Left cardiac atrium (tissue), 4 donors: ENCODE measurements around the gene HS3ST1. TPM values are rescaled to one million over a fixed set of nuclear protein-coding genes. Genes with fewer than 3 reads are reported as not detected.
"Not testable (repeated sequence)": the region's sequence is repeated elsewhere in the genome, so short reads cannot be mapped to it uniquely, and the experiment has no call there.

Source experiments
- ATAC-seq, 2 donors: fragments of 200-7000 bp; cut with Tn5 transposase; one replicate each; pipeline ENCODE4 v1.9.1; 2020; ENCODE audit warnings: mild to moderate bottlenecking in 2 of 2, moderate library complexity in 2 of 2
- DNase-seq: peaks from one replicate; pipeline ENCODE4 v3.0.0-alpha.2; 2020
- intact Hi-C, 2 donors: fragments of 100-400 bp; cut with DNase I; formaldehyde crosslinking; loops; one replicate each; pipeline versions ENCODE4 v1.14.1 to v1.15.1; 2022 to 2023
- total RNA-seq, 2 donors: library from RNA; stranded (reverse); fragmentation: NEBNext Ultra II Directional; extraction: Animal tissue kit (Norgen Biotek cat#: 25700); gene quantifications; one replicate each; pipeline ENCODE4 v1.2.1, GENCODE V29; 2021
- donor health status: DM: no; HTN: yes; CAD: no.
- donor health status: DM: no; HTN: yes; CAD: no; lungs with severe emphysema.
- donor health status: DM: yes; HTN: yes; CAD: no.
- donor health status: Dilated cardiomyopathy.

Gene HS3ST1
- total RNA-seq, 2 donors from 2014 or later = 1.9 to 7.6 TPM

DNA sequence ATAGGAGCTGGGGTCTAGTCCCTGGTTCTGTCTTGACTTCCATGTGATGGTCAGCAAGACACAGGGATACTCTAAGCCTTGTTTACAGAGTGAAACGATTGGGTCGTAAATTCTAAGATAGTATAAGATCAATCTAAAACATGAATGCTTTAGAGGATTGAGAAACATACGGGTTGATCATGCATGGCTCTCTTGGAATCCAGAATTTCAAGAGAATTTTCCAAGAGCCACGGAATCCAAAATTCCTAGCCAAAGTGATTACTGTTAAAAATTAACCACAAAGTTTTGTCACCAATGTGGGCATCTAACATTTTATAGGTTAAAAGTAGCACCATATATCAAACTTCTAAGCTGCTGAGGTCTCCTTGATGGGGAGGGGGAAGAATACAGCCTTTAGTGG lies 16.5 kb downstream of the HS3ST1 start:
- no peak for ATAC-seq
- intact Hi-C loops = no loop called here
- no peak for DNase-seq

DNA sequence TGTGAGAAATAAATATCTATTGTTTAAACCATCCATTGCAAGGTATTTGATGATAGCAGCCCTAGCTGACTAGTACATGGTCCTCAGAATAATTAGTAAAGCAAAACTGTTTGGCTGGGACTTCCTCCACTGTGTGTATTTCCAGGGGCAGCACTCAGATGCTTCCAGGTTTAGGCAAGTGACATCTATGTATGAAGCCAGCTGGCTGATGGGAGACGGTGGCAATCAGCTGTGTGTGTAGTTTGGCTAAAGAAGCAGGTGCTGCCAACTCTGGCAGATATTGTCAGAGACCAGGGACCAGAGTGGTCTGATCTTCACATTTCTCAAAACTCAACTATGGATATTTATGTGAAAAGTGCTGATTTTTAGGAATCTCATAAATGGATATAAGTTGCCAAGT lies 19.1 kb downstream of the HS3ST1 start:
- DNase-seq (no peak), ATAC-seq (no peak)
- intact Hi-C loops = no loop called here

DNA sequence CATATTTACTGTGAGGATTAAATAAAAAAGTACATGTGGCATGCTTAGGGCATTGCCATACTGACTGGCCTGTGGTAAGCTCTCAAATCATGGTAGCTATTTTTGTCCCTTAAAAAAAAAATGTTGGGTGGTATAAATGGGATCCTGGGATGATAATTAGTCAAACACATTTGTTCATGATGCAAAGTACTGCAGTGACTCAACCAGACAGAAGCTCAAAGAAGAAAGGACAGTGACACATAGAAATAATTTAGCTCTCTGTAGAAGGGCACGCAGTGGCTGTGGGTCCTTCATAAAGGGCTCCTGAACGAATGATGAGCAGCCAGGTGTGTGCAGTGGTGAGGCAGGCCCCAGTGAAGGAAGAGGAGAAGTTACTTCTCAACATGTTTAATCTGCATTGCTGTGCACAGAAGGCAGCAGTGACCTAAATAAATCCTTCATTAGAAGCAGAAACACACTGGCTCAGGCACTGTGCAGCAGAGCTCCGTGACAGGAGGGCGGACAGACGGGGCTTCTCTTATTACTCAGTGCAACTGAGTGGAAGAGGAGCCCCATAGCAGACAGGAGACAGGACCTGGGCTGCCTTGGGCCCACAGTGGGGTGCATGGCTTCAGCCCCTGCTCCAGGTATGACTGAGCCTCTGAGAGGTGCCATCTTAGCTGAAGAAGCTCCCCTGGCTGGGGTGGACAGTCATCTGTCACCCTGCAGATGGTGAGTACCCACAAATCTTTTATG lies 20.3 kb downstream of the HS3ST1 start:
- DNase-seq (no peak), ATAC-seq (no peak)
- intact Hi-C loops = no loop called here

DNA sequence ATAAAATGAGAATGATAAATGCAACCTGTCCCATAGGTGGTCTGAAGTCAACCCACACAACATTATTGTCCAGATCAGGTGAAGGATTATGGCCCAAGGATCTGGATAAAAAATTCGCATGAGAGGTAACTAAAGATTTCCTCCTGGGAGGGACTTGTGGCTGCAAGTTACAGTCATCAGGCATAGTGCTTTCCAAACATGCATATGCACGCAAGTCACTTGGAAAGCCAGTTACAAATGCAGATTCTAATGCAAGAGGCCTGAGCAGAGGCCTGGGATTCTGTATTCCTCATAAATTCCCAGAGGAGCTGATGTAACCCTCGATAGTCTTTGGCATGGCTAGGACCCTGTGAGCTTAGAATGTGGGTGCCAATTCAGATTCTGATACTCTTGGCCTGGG lies 21.1 kb downstream of the HS3ST1 start:
- ATAC-seq = no peak
- DNase-seq = no peak
- intact Hi-C loops = no loop called here

DNA sequence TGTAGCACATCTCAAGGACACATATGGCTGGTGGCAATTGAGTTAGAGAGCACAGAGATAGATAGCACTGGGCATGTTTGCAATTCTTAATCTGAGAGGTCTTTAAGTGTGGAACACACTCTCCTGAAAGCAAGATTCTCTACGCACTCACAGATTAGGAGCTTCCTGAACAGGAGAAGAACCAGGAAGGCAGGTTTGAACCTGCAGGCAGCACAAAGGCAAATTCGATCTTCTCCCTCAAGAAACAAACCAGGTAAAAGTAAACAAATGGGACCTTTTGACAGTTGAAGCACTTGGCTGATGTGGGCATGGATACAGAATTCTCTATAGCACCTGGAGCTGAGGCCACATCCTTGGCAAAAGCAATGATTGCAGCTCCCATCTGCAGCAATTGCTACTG lies 24.3 kb downstream of the HS3ST1 start:
- DNase-seq (no peak), ATAC-seq (no peak)
- intact Hi-C loops = no loop called here

DNA sequence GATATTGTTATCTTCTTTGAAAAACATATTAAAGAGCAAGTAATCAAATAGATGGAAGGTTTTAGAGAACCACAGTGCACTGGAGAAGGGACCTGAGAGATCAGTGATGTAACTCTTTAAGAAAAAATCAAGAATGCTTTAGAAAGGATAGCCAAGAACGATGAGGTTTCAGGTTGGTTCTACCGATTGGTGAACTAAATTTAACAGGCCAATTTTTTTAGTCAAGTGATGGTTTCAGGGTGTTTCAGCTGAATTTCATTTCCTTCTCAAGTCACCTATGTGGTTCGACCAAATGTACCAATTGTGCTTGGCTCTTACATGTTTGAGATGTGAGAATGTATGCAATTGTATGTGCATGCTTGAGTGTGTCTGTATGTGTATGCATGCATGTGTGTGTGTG lies 26.5 kb downstream of the HS3ST1 start:
- intact Hi-C loops = no loop called here
- DNase-seq (no peak), ATAC-seq (no peak)

DNA sequence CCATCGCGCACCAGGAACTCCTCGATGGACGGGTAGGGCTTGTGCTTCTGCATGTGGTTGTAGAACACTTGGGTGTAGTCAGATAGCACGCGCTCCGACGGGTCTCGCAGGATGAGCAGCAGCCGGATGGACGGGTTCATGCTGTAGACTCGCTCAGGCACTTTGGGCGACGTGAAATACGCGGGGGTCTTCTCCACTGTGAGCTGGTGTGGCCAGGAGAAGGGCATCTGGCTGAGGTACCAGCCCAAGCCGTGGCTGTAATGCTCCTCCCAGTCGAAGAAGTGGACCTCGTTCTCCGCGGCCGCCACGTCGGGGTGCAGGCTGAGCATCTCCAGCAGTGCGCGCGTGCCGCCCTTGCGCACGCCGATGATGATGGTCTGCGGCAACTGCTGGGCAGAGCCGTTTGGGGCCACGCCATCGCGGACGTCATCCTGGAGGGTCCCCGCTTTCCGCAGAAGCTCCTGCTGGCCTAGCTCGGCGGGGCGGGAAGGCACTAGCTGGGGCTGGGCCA lies 29.2 kb downstream of the HS3ST1 start:
- DNase-seq (peak; percentile 18), ATAC-seq (no peak)
- intact Hi-C loops = no loop called here

DNA sequence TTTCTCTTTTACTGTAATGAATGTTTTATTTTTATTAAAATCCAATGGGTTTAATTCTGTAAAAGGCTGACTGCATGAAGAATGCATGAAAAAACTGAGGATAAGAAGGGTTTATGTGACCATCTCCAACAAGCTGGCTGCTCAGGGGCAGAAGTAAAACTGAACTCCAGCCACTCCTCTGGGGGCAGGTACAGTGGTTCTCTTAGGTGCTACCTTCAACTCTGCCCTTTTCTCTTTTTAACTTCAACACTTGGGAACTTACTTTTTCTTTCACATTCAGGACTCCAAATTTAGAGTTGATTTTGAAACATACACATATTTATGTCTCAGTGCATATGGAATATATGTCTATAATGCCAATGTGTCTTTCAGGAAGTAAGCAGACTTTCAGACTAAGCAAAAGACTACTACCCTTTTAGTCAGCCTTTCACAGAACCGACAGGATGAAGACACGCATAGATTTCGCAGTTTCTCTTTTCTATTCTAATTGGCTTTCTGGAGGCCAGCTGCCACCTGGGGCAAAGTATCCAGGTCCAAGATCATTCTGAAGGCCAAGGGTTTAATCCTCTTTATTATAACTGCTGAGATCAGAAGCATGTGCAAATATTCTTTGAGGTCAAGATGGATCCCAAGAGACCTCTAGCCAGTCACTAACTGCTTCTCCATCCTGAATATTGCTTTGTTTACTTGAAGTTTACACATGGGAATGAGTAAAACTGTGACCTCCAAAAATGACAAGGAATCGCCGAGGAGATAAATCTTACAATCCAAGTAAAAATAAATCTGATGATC lies 30.7 kb downstream of the HS3ST1 start:
- ATAC-seq (no peak), DNase-seq (no peak)
- intact Hi-C loops = no loop called here

DNA sequence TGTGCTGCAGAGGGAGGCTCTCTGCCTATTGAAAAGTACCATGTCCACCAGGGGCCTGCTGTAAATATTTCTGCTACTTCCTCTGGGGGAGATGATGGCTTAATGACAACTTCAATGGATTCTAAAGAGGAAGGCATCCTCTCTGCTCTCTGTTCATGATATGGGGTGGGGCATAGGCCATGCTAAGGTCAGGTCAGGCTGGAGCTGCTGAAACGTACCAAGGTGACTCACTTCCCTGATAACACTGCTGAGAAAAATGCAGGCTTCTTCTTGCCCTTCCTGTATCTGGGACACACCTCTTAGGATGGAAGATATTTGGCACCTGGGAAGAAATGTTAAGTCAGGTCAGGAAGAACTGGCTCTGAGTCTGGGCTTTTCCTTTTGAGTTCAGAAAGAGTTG lies 31.5 kb downstream of the HS3ST1 start:
- ATAC-seq = peak; percentile 15 to 97
- intact Hi-C loops = no loop called here
- no peak for DNase-seq

DNA sequence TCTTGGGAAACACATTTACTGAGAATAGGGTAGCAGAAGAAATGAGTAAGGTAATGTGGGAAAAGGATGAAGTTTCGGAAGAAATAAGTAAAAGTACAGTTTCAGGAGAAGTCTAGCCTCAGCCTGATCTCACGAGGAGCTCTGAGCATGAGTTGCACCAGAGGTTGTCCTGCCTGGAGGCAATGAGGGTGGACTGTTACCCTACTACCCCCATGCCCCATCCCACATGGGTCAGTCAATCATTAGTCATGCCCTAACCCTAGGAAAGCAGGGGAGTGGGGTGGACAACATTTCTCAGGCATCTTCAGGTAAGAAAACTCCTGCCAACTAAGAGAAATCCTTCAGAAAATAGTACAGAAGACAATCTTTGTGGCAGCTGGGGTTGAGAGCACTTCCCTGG lies 35.1 kb downstream of the HS3ST1 start:
- intact Hi-C loops = no loop called here
- DNase-seq (no peak), ATAC-seq (no peak)

DNA sequence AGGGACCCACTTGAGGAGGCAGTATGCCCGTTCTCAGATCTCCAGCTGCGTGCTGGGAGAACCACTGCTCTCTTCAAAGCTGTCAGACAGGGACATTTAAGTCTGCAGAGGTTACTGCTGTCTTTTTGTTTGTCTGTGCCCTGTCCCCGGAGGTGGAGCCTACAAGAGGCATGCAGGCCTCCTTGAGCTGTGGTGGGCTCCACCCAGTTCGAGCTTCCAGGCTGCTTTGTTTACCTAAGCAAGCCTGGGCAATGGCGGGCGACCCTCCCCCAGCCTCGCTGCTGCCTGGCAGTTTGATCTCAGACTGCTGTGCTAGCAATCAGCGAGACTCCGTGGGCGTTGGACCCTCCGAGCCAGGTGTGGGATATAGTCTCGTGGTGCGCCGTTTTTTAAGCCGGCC lies 44.6 kb downstream of the HS3ST1 start:
- ATAC-seq, intact Hi-C loops, DNase-seq: not testable (repeated sequence)

DNA sequence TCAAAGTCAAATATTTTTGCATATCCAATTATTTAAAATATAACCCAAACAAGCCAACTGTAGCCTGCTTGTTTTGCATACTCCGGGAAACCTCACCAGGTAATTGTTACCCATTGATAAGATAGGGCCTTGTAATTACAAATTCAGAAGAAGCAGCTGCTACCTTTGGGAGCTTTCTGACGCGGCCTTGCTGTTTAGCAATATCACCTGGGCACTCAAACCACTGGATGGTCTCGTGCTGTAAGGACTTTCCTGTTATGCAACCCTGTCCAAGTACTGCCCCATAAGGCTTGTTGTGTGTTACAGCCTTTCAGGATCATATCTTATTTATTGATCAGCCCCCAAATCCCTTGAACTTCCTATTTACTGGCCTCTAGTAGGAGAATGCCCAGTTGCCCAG lies 52.1 kb downstream of the HS3ST1 start:
- intact Hi-C loops = no loop called here
- ATAC-seq = no peak
- DNase-seq = no peak

DNA sequence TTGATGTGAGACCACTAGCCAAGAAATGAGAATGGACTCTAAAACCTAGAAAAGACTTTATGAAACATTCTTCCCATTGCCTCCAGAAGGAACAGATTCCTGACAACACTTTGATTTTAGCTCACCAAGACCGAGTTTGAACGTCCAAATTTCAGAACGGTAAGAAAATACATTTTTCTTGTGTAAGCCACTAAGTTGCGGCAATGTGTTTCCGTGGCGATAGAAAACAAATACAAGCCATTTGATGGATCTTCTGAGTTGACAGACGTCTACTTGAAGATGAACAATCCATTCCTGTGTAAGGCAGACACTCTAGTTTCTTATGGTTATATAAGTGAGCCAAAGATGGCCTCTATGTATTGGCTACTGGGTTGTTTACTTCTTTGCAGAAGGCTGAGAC lies 52.5 kb downstream of the HS3ST1 start:
- ATAC-seq = no peak
- intact Hi-C loops = no loop called here
- DNase-seq = no peak

DNA sequence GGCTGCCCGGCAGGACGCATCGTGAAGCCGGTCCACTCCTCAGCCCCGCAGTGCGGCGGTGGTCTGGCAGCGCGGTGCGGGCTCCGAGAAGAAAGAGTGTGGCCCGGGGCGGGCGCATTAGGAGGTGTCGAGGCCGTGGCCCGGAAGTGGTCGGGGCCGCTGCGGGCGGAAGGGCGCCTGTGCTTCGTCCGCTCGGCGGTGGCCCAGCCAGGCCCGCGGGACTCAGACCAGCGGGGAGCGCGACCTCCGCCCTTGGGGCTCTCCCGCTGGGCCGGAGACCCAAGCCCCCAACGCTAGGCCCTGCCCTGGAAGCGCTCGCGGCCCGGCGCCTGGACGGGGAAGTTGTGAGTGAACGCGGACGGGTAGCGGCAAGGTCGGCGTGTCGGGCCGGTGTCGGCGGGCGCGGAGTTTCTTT lies 60.0 kb downstream of the HS3ST1 start:
- intact Hi-C loops = no loop called here
- ATAC-seq = peak in 1 of 2 donors; percentile 39
- DNase-seq = no peak

DNA sequence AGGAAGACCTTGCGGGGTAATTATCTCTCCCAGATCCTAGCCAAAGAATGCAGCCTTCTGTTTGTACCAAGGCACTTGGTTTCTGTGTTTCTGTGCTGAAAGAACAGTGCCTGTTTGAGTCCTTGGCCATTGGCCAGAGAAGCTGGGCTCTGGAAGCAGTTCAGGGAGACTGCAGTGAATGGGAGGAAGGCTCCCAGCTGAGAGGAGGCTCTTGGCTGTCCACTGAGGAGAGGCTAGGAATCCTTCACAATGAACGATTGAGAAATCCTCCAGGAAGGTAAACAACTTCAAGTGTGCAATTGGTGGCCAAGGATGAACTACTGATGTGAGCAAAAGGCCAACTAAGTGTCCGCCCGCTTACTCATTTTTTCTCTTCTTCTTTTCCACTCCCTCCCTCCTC lies 61.3 kb downstream of the HS3ST1 start:
- ATAC-seq (peak; percentile 67 to 96), DNase-seq (peak; percentile 76)
- intact Hi-C loops = no loop called here

DNA sequence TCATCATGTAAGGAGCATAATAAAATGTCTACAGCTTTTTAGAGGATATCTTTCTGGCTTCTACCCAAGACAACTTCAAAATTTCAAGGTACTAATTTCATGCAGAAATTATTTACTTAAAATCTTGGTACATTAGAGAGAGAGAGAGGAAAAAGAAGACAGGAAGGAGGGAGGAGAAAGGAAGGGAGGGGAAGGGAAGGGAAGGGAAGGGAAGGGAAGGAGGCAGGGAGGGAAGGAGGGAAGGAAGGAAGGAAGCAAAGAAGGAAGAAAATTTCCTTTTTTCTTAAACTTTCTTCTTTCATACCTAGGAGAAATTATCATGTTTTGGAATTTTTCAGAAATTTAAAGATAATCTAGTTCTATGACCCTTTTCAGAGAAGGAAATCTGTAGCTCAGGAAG lies 61.8 kb downstream of the HS3ST1 start:
- intact Hi-C loops = no loop called here
- no peak for DNase-seq
- no peak for ATAC-seq

DNA sequence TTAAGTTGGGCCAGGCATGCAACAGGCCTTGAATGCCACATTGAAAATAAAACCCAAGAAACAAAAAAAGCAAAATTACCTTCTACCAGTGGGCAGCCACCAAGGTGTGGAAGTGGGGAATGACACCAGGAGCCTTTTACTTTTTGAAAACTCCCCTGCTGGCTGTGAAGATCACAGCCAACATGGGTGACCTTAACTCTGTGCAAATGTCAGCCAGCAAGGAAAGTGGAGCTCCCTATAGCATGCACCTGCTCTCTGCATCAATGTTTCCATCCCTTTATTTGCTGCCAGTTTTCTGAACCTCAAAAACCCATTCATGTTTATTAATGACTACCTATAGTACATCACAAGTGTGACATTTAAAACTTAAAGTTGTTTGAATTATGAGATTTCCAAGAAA lies 63.7 kb downstream of the HS3ST1 start:
- DNase-seq (no peak), ATAC-seq (no peak)
- intact Hi-C loops = no loop called here

DNA sequence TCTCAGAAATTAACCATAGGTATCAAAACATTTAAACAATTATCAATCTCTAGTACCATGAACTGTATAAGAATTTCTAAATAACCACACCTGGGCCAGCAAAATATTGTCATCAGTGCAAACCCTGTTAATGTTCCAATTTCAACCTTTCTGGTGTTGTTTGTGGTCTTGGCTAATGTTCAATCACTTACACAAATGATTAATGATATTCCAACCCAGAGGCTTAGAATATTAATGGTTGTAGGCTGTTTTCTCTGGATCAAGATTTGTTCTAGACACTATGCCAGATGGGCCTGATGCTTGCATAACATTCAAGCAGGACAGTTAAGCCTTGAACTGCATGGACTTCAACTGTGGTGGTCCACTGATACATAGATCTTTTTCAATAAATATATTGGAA lies 69.1 kb downstream of the HS3ST1 start:
- DNase-seq = no peak

DNA sequence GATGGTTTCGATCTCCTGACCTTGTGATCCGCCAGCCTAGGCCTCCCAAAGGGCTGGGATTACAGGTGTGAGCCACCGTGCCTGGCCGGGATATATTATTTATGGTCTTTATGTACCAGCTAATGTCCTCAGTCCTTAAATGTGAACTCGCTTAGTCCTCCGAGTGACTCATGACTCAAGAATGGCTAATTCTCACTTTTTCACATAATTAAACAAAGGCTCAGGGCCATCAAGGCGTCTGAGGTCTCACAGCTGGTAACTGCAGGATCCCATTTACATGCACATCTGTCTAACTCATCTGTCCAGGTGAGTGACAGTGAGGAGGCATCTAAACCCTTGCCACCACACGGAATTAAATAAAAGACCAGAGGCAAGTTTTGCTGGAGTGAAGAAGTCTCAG lies 73.5 kb downstream of the HS3ST1 start:
- ATAC-seq (no peak), DNase-seq (no peak)
- intact Hi-C loops = no loop called here

More for the DNA sequence above, 69.1 kb downstream of the HS3ST1 start:
- intact Hi-C loops = no loop called here
- ATAC-seq = no peak

DNA sequence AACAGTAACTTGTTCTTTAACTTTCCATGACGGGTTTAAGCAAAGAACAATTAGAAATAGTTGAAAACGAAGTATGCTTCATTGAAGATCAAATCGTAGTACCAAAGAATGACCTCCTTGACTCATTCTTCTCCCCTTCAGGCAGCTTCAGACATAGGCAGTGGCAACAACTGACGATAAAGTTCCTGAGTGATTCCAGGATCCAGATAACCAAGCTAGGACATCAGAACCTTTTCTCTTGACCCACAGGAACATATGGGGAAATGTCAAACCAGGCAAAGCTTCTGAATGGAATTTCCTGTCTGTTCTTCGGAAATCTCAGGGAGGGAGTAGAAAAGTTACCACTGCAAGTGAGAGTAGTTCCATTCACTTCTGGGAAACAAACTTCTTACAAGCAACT lies 74.2 kb downstream of the HS3ST1 start:
- intact Hi-C loops = no loop called here
- DNase-seq = no peak
- no peak for ATAC-seq
